Activated naive CD4-positive, alpha-beta T cell treated with anti-CD3 and anti-CD28 coated beads, Interleukin-2, amount 50 U/mL, for 72 hours (primary cell): ENCODE measurements around the gene PRKG1. TPM values are rescaled to one million over a fixed set of nuclear protein-coding genes. Genes with fewer than 3 reads are reported as not detected.

Experiments
- ATAC-seq, 2 donors: fragments of 150-1000 bp; cut with Tn5 transposase; 2 replicates each; pipeline ENCODE4 v1.10.0; 2021; ENCODE audit warnings: mild to moderate bottlenecking in 2 of 2, moderate library complexity in 2 of 2
- DNase-seq, 2 donors: peaks; one replicate each; pipeline ENCODE4 v3.0.0; 2021 to 2022; ENCODE audit warnings: low spot score in 2 of 2
- H3K27ac Mint-ChIP-seq, 2 donors: one replicate each; pipeline ENCODE4 v1.8.0; 2022; ENCODE audit warnings: mild to moderate bottlenecking in 2 of 2, mixed read lengths in 2 of 2
- H3K36me3 Mint-ChIP-seq, 2 donors: one replicate each; pipeline ENCODE4 v1.8.0; 2022; ENCODE audit warnings: mixed read lengths in 2 of 2
- H3K9me3 Mint-ChIP-seq, 2 donors: one replicate each; pipeline ENCODE4 v1.8.0; 2022; ENCODE audit warnings: mixed read lengths in 2 of 2
- total RNA-seq, 2 donors: library from RNA; stranded (reverse); gene quantifications; one replicate each; pipeline ENCODE4 v1.2.3, GENCODE V29; 2022

PRKG1 gene
- total RNA-seq, result not detected

GRCh38 chr10:51074238-51075028 is at the start of gene PRKG1:
PRKG1 (plus strand) TSS chr10:51074487.
- Mint-ChIP-seq H3K36me3 (peaks cover 0 to 7% of the 10 kb centered on the region in 2 donors), H3K27ac (no peak within 1 kb of the TSS), H3K9me3 (no peaks in the 10 kb centered on the region)
- peak in 1 of 2 donors; percentile 51 for ATAC-seq
- peak in 1 of 2 donors; percentile 5 for DNase-seq

- H3K27ac Mint-ChIP-seq, result no peak overlapping the region
- DNase-seq (no peak), ATAC-seq (no peak)
- H3K9me3 Mint-ChIP-seq, result no peaks in the 10 kb centered on the region
- no peaks in the 10 kb centered on the region for H3K36me3 Mint-ChIP-seq
Measured at GRCh38 chr10:51028420-51028819, 45.9 kb upstream of the PRKG1 start.

GRCh38 chr10:51029172-51029641 is 45.1 kb upstream of the PRKG1 start:
- Mint-ChIP-seq H3K36me3 (no peaks in the 10 kb centered on the region), H3K27ac (no peak overlapping the region), H3K9me3 (no peaks in the 10 kb centered on the region)
- no peak for DNase-seq
- ATAC-seq, result no peak

DNA sequence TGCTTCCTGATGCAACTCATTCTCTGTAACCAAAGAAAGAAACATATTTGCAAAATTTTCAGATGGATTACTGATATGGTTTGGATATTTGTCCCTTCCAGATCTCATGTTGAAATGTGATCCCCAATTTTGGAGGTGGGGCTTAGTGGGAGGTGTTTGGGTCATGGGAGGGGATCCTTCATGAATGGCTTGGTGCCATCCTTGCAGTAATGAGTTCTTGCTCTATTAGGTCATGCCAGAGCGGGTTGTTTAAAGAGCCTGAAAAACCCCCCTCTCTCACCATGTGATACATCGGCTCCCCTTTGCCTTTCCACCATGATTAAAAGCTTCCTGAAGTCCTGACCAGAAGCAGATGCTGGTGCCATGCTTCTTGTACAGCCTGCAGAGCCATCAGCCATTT is 43.8 kb upstream of the PRKG1 start:
- no peak for ATAC-seq
- H3K9me3 Mint-ChIP-seq, result no peaks in the 10 kb centered on the region
- no peak overlapping the region for H3K27ac Mint-ChIP-seq
- DNase-seq, result no peak
- H3K36me3 Mint-ChIP-seq, result no peaks in the 10 kb centered on the region

DNA sequence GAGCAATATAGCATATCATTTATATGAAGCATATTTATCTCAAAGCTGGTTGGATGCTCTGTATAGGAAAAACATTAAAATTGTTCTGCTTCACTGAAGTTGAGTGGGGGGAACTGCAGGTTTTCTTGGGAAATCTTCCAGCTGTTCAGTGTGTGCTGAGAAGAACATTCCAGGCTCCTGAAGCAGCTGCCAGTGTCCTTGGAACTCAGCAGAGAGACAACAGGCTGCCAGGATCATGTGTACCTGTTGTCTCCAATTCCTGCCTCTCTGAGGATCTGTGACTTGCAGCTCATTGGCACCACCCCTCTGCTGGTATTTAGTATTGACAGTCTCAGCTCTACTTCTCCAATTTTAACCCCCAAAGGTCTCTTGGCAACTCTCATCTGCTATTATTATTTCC is 42.3 kb upstream of the PRKG1 start:
- no peak overlapping the region for H3K27ac Mint-ChIP-seq
- H3K36me3 Mint-ChIP-seq, result no peaks in the 10 kb centered on the region
- DNase-seq (no peak), ATAC-seq (no peak)
- no peaks in the 10 kb centered on the region for H3K9me3 Mint-ChIP-seq

DNA sequence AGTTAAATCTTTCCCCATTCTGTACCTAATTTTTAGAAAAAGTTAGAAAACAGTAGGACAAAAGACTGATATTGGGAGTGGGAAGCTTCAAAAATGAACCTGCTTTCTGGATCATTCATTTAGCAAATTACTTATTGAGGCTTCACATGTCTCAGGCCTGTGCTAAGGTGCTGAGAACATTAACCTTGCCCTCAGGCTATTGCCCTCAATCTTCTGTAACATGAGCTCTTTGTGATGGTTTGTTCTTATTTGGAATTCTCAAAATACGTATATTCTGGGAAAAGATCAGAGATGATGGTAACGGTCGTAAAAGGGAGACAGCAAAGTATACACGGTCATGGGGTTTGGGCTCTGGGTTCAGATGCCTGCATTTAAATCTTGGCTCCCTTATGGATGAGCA is 39.5 kb upstream of the PRKG1 start:
- Mint-ChIP-seq H3K36me3 (no peaks in the 10 kb centered on the region), H3K9me3 (peaks cover 0 to 3% of the 10 kb centered on the region in 2 donors), H3K27ac (no peak overlapping the region)
- DNase-seq (no peak), ATAC-seq (no peak)

GRCh38 chr10:51035344-51035743 is 38.9 kb upstream of the PRKG1 start:
- Mint-ChIP-seq H3K36me3 (no peaks in the 10 kb centered on the region), H3K9me3 (peaks cover 0 to 3% of the 10 kb centered on the region in 2 donors), H3K27ac (no peak overlapping the region)
- ATAC-seq, result no peak
- DNase-seq, result no peak

DNA sequence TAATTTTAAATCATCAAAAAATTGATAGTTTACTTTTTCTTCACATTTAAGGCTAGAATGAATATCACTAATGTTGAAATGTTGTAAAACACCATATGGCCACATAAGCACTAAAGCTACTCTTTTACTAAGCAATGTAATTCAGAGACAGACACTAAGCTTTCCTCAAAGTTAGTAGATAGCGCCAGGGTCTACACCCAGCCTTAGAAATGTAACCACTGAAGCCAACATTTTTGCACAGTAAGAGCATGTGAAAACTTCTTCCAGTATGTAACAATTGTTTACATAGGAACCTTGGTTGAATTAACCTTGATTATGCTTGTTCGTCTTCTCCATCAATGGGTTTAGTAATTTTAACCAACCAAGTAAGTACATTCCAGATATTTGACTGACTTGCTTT is 28.4 kb upstream of the PRKG1 start:
- no peak for ATAC-seq
- Mint-ChIP-seq H3K27ac (no peak overlapping the region), H3K36me3 (no peaks in the 10 kb centered on the region), H3K9me3 (no peaks in the 10 kb centered on the region)
- no peak for DNase-seq

DNA sequence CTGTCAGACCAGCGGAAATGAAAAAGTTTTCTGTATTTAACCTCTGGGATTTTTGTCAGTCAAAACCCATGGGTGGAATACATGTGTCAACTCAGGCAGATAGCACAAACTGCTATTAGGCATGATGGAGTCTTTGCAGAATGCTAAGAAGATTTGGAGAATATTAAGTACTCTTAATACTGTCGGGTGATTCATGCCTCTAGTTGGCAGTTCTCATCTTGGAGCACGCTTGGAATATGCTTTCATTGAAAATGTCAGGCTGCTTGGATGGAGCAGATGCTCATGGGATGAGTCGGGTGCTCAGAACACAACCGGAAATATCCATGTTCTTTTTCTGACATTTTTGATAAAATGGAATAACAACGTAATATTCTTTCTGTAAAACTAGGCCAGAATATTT is 27.6 kb upstream of the PRKG1 start:
- H3K36me3 Mint-ChIP-seq, result no peaks in the 10 kb centered on the region
- no peak for DNase-seq
- no peaks in the 10 kb centered on the region for H3K9me3 Mint-ChIP-seq
- ATAC-seq, result no peak
- no peak overlapping the region for H3K27ac Mint-ChIP-seq

GRCh38 chr10:51047857-51048256 is 26.4 kb upstream of the PRKG1 start:
- no peak overlapping the region for H3K27ac Mint-ChIP-seq
- no peaks in the 10 kb centered on the region for H3K36me3 Mint-ChIP-seq
- no peaks in the 10 kb centered on the region for H3K9me3 Mint-ChIP-seq
- ATAC-seq, result no peak
- no peak for DNase-seq

DNA sequence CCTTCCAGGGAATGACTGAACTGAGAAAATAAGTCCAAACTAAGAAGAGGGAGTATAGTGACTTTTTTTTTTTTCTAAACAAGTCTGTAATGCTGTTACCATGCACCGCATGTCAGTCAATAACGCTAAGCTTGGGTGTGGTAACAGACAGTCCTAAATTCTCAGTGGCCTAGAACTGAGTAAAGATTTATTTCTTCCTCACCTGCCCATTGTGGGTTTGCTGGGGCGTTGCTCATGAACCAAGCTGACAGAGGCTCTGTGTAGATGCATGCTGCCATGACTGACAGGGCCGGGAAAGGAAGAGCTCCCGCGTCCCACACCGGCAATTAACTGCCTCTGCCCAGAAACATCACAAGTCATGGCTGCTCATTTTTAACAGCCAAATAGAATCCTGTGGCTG is 25.5 kb upstream of the PRKG1 start:
- Mint-ChIP-seq H3K27ac (no peak overlapping the region), H3K36me3 (no peaks in the 10 kb centered on the region), H3K9me3 (no peaks in the 10 kb centered on the region)
- DNase-seq (no peak), ATAC-seq (no peak)

DNA sequence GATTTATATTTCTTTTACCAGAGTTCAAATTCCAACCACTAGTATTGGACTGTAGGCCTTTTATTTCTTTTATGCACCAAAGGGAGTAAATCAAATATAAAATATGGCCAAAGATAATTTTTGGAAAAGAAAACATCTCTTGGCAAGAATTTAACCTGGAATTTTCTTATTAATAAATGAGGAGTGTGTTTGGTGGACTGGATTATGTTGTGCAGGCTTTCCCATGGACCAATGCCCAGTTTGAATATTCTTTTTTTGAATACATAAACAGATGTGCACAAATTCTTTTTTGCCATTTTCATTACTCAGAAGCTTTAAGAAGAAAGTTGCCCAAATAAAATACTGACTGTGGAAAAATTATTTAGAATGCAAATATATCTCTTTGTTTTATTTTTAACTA is 22.1 kb upstream of the PRKG1 start:
- ATAC-seq, result no peak
- H3K27ac Mint-ChIP-seq, result no peak overlapping the region
- H3K36me3 Mint-ChIP-seq, result no peaks in the 10 kb centered on the region
- no peak for DNase-seq
- H3K9me3 Mint-ChIP-seq, result peaks cover 0 to 4% of the 10 kb centered on the region in 2 donors

GRCh38 chr10:51057925-51058324 is 16.4 kb upstream of the PRKG1 start:
- DNase-seq (no peak), ATAC-seq (no peak)
- peaks cover 3 to 4% of the 10 kb centered on the region in 2 donors for H3K9me3 Mint-ChIP-seq
- H3K27ac Mint-ChIP-seq, result no peak overlapping the region
- H3K36me3 Mint-ChIP-seq, result no peaks in the 10 kb centered on the region

DNA sequence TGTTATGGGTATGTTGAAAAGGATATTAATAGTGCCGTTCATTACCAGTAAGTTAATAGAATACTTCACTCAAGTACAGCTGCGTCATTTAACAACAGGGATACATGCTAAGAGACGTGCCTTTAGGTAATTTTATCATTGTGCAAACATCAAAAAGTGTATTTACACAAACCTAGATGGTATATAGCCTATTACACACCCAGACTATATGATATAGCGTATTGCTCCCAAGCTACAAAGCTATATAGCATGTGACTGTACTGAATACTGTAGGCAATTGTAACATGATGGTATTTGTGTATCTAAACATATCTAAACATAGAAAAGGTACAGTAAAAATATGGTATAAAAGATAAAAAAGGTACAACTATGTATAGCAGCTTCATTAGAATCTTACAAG is 11.1 kb upstream of the PRKG1 start:
- ATAC-seq, result no peak

DNA sequence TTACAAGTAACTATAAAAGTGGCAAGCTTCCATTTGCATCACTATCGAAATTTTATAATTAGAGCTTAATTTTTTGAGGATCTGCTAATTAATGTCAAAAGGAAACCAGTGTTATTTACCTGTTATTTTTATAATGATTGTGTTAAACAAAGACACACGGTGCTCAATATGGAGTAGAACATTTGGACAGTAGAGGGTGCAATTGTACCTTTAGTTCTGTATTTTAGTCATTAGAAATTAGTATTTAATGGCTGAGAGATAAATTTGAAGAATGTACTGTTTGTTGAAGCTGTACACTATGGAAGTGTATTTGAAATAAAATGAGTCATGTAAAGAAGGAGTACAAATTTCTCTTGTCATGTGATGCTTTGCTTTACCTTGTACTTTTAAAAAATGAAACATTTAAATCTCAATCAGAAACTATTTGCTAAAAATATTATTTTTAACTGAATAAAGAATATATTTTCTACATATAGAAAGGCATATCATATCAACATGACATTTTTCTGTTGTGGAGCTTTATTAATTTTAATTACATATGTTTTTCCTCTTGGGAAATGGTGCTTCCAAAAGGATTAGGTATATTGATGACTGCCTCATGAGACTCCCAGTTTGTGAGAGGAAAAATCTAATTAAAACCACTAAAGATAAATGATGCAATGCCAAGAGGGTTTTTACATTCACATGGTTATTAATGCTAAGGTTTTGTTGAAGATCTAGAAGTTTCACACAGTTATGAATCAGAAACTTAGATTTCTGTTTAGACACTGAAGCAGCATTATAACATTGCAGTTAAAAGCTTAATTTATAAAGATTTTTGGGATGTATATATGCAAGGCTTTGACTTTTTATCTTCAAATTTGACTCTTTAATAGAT is 10.4 kb upstream of the PRKG1 start:
- Mint-ChIP-seq H3K9me3 (no peaks in the 10 kb centered on the region), H3K27ac (no peak overlapping the region), H3K36me3 (no peaks in the 10 kb centered on the region)
- no peak for DNase-seq
- ATAC-seq, result no peak

More for the DNA sequence above, 11.1 kb upstream of the PRKG1 start:
- H3K9me3 Mint-ChIP-seq, result peaks cover 0 to 3% of the 10 kb centered on the region in 2 donors
- no peaks in the 10 kb centered on the region for H3K36me3 Mint-ChIP-seq
- no peak overlapping the region for H3K27ac Mint-ChIP-seq
- no peak for DNase-seq

- ATAC-seq, result no peak
- DNase-seq, result no peak
- H3K27ac Mint-ChIP-seq, result no peak overlapping the region
- H3K36me3 Mint-ChIP-seq, result no peaks in the 10 kb centered on the region
- H3K9me3 Mint-ChIP-seq, result no peaks in the 10 kb centered on the region
Measured at GRCh38 chr10:51066231-51066630, 8.1 kb upstream of the PRKG1 start.

- H3K36me3 Mint-ChIP-seq, result peaks cover 0 to 7% of the 10 kb centered on the region in 2 donors
- H3K27ac Mint-ChIP-seq, result no peak overlapping the region
- DNase-seq (no peak), ATAC-seq (no peak)
- no peaks in the 10 kb centered on the region for H3K9me3 Mint-ChIP-seq
Measured at GRCh38 chr10:51072210-51072609, 2.1 kb upstream of the PRKG1 start.
